SJCRH30 (cell line): ENCODE measurements around the gene PKD1. TPM values are rescaled to one million over a fixed set of nuclear protein-coding genes. Genes with fewer than 3 reads are reported as not detected.

Experiments
- DNase-seq, 2 experiments: peaks; one replicate each; pipeline ENCODE4 v3.0.0-alpha.2; 2015 to 2020
- H3K27ac ChIP-seq: fragments of 250-450 bp; sonication (Bioruptor Pico); 2 replicates; pipeline ENCODE4 v1.5.1; 2020; ENCODE audit warnings: mild to moderate bottlenecking, moderate library complexity
- H3K27me3 ChIP-seq: fragments of 250-450 bp; sonication (Bioruptor Pico); 2 replicates; pipeline ENCODE4 v1.5.1; 2020; ENCODE audit warnings: mild to moderate bottlenecking, moderate library complexity
- H3K36me3 ChIP-seq: fragments of 250-450 bp; sonication (Bioruptor Pico); 2 replicates; pipeline ENCODE4 v1.5.1; 2020; ENCODE audit warnings: mild to moderate bottlenecking, moderate library complexity
- H3K4me1 ChIP-seq: fragments of 250-450 bp; sonication (Bioruptor Pico); 2 replicates; pipeline ENCODE4 v1.5.1; 2020; ENCODE audit warnings: mild to moderate bottlenecking, moderate library complexity
- H3K4me3 ChIP-seq: fragments of 250-450 bp; sonication (Bioruptor Pico); 2 replicates; pipeline ENCODE4 v1.5.1; 2020; ENCODE audit warnings: mild to moderate bottlenecking, moderate library complexity
- H3K9me3 ChIP-seq: fragments of 250-450 bp; sonication (Bioruptor Pico); replicated peaks from 2 replicates; pipeline ENCODE4 v1.5.1; 2020; ENCODE audit warnings: mild to moderate bottlenecking, moderate library complexity
- total RNA-seq: library from RNA; depleted of rRNA; stranded (reverse); fragments of >200 nt; shearing (Covaris generic); gene quantifications from 2 replicates; pipeline ENCODE4 v1.2.3, GENCODE V29; 2014

PKD1 gene
- total RNA-seq, 1 experiment from 2014 or later: 51.9 TPM

GRCh38 chr16:2088759-2089358, 46.8 kb downstream of the PKD1 start:
- H3K4me1 ChIP-seq: no peaks in the 10 kb centered on the region
- no peak overlapping the region for H3K4me3 ChIP-seq
- no peak for DNase-seq
- no peaks in the 10 kb centered on the region for H3K27me3 ChIP-seq
- no peak overlapping the region for H3K27ac ChIP-seq
- H3K9me3 ChIP-seq: no peaks in the 10 kb centered on the region
- H3K36me3 ChIP-seq: peaks cover 34% of the 10 kb centered on the region

GRCh38 chr16:2087748-2088631, 47.7 kb downstream of the PKD1 start:
- no peaks in the 10 kb centered on the region for H3K27me3 ChIP-seq
- H3K4me1 ChIP-seq: no peaks in the 10 kb centered on the region
- no peak overlapping the region for H3K27ac ChIP-seq
- peaks cover 34% of the 10 kb centered on the region for H3K36me3 ChIP-seq
- no peak overlapping the region for H3K4me3 ChIP-seq
- DNase-seq: no peak
- no peaks in the 10 kb centered on the region for H3K9me3 ChIP-seq

- Histone ChIP-seq H3K9me3 (no peaks in the 10 kb centered on the region), H3K4me3 (no peak overlapping the region), H3K36me3 (peaks cover 28% of the 10 kb centered on the region), H3K4me1 (no peaks in the 10 kb centered on the region), H3K27me3 (no peaks in the 10 kb centered on the region), H3K27ac (no peak overlapping the region)
- no peak for DNase-seq
These were observed 48.6 kb downstream of the PKD1 start for GRCh38 chr16:2086812-2087747.

GRCh38 chr16:2086106-2086742, 49.5 kb downstream of the PKD1 start:
- peaks cover 24% of the 10 kb centered on the region for H3K36me3 ChIP-seq

GRCh38 chr16:2085669-2086068, 50.0 kb downstream of the PKD1 start:
- H3K27ac ChIP-seq: no peak overlapping the region
- H3K9me3 ChIP-seq: no peaks in the 10 kb centered on the region
- no peak overlapping the region for H3K4me3 ChIP-seq
- H3K4me1 ChIP-seq: no peaks in the 10 kb centered on the region
- no peaks in the 10 kb centered on the region for H3K27me3 ChIP-seq
- no peak for DNase-seq
- H3K36me3 ChIP-seq: peaks cover 24% of the 10 kb centered on the region

More at GRCh38 chr16:2086106-2086742, 49.5 kb downstream of the PKD1 start:
- H3K4me3 ChIP-seq: no peak overlapping the region
- DNase-seq: no peak
- no peaks in the 10 kb centered on the region for H3K27me3 ChIP-seq
- no peaks in the 10 kb centered on the region for H3K9me3 ChIP-seq
- H3K4me1 ChIP-seq: no peaks in the 10 kb centered on the region
- no peak overlapping the region for H3K27ac ChIP-seq

GRCh38 chr16:2084895-2085625, 50.6 kb downstream of the PKD1 start:
- Histone ChIP-seq H3K4me1 (no peaks in the 10 kb centered on the region), H3K9me3 (no peaks in the 10 kb centered on the region), H3K36me3 (peaks cover 18% of the 10 kb centered on the region), H3K27ac (no peak overlapping the region), H3K27me3 (no peaks in the 10 kb centered on the region), H3K4me3 (no peak overlapping the region)
- DNase-seq: no peak

- Histone ChIP-seq H3K9me3 (no peaks in the 10 kb centered on the region), H3K4me3 (no peak overlapping the region), H3K36me3 (peaks cover 15% of the 10 kb centered on the region), H3K27me3 (no peaks in the 10 kb centered on the region), H3K27ac (no peak overlapping the region), H3K4me1 (no peaks in the 10 kb centered on the region)
- DNase-seq: no peak
These were observed 51.6 kb downstream of the PKD1 start for GRCh38 chr16:2083876-2084780.

GRCh38 chr16:2083409-2083808, 52.3 kb downstream of the PKD1 start:
- H3K4me3 ChIP-seq: no peak overlapping the region
- no peak for DNase-seq
- H3K27ac ChIP-seq: no peak overlapping the region
- no peaks in the 10 kb centered on the region for H3K27me3 ChIP-seq
- peaks cover 13% of the 10 kb centered on the region for H3K36me3 ChIP-seq
- no peaks in the 10 kb centered on the region for H3K9me3 ChIP-seq
- H3K4me1 ChIP-seq: no peaks in the 10 kb centered on the region

GRCh38 chr16:2082983-2083364, 52.7 kb downstream of the PKD1 start:
- Histone ChIP-seq H3K36me3 (peaks cover 9% of the 10 kb centered on the region), H3K4me1 (no peaks in the 10 kb centered on the region), H3K27ac (no peak overlapping the region), H3K27me3 (no peaks in the 10 kb centered on the region), H3K9me3 (no peaks in the 10 kb centered on the region), H3K4me3 (no peak overlapping the region)
- DNase-seq: no peak

GRCh38 chr16:2082171-2082982, 53.3 kb downstream of the PKD1 start:
- Histone ChIP-seq H3K4me3 (no peak overlapping the region), H3K36me3 (peaks cover 3% of the 10 kb centered on the region), H3K9me3 (no peaks in the 10 kb centered on the region), H3K27me3 (no peaks in the 10 kb centered on the region), H3K4me1 (no peaks in the 10 kb centered on the region), H3K27ac (no peak overlapping the region)
- no peak for DNase-seq

GRCh38 chr16:2081201-2082084, 54.3 kb downstream of the PKD1 start:
- no peak overlapping the region for H3K4me3 ChIP-seq
- H3K36me3 ChIP-seq: peaks cover 3% of the 10 kb centered on the region
- H3K27ac ChIP-seq: no peak overlapping the region
- no peaks in the 10 kb centered on the region for H3K9me3 ChIP-seq
- no peaks in the 10 kb centered on the region for H3K27me3 ChIP-seq
- no peak for DNase-seq
- H3K4me1 ChIP-seq: no peaks in the 10 kb centered on the region

- DNase-seq: no peak
- Histone ChIP-seq H3K27me3 (no peaks in the 10 kb centered on the region), H3K4me1 (no peaks in the 10 kb centered on the region), H3K36me3 (peaks cover under 1% of the 10 kb centered on the region; the same call in 1 of the 2 replicates), H3K4me3 (no peak overlapping the region), H3K27ac (no peak overlapping the region), H3K9me3 (no peaks in the 10 kb centered on the region)
These were observed 55.7 kb downstream of the PKD1 start for GRCh38 chr16:2079991-2080390.
